Endothelial cell of umbilical vein (primary cell): ENCODE data around the gene DAAM1. TPM values are rescaled to one million over a fixed set of nuclear protein-coding genes. Genes with fewer than 3 reads are reported as not detected.
A peak's percentile ranks its signal among the peaks of the same experiment; 100 is the strongest.

ENCODE experiments used
- BruUV-seq: library from RNA; stranded (reverse); fragments of 400-500 nt; replicated peaks from 2 replicates; lab custom pipeline; 2021; lab: Mats Ljungman, UMichigan
- CTCF ChIA-PET: fragments of 300-600, 350-600 bp; sonication (Branson Sonifier 250); formaldehyde crosslinking; loops from one replicate; lab custom pipeline; 2021; ENCODE audit warnings: antibody characterized with exemption, inconsistent platforms; lab: Charles Lee
- POLR2A ChIA-PET: fragments of 300-600, 350-600 bp; sonication (Branson Sonifier 250); formaldehyde crosslinking; loops from one replicate; lab custom pipeline; 2021; ENCODE audit warnings: antibody characterized with exemption, inconsistent platforms; lab: Charles Lee
- DNase-seq: peaks from one replicate; pipeline ENCODE4 v3.0.0-alpha.2; 2011; ENCODE audit warnings: low read depth, low spot score
- FAIRE-seq: peaks from 2 replicates; lab custom pipeline; 2011; peaks lifted over from hg19 to GRCh38; lab: Jason Lieb, UNC
- H2AFZ ChIP-seq: 2 replicates; pipeline ENCODE4 v1.6.0; 2012; ENCODE audit warnings: low read depth, low read length, control low read depth, inconsistent platforms
- H3K27ac ChIP-seq: 2 replicates; pipeline ENCODE4 v1.5.1; 2011; ENCODE audit warnings: low read depth, mild to moderate bottlenecking, control low read depth, low read length, moderate library complexity; ENCODE audit not compliant: insufficient read depth
- H3K27me3 ChIP-seq, 2 experiments: 2 replicates each; pipeline versions ENCODE4 v1.6.0 to v1.6.1; 2011; ENCODE audit warnings: low read length in 2 of 2, mixed read lengths in 1 of 2; ENCODE audit not compliant: control insufficient read depth in 2 of 2, insufficient read depth in 2 of 2
- H3K36me3 ChIP-seq, 2 experiments: 2 replicates in 1 of 2; 3 replicates in 1 of 2; pipeline ENCODE4 v1.5.1; 2011; ENCODE audit warnings: low read length in 2 of 2, mild to moderate bottlenecking in 1 of 2, moderate library complexity in 1 of 2; ENCODE audit not compliant: control insufficient read depth in 2 of 2, insufficient read depth in 2 of 2; ENCODE audit errors: extremely low read depth in 1 of 2
- H3K4me1 ChIP-seq: 3 replicates; pipeline ENCODE4 v1.5.1; 2011; ENCODE audit warnings: mild to moderate bottlenecking, low read length; ENCODE audit not compliant: control insufficient read depth, insufficient read depth; ENCODE audit errors: extremely low read depth
- H3K4me2 ChIP-seq: 2 replicates; pipeline ENCODE4 v1.6.1; 2011; ENCODE audit warnings: low read length, control low read depth, mixed read lengths; ENCODE audit not compliant: insufficient read depth
- H3K4me3 ChIP-seq, 3 experiments: fragments of 200-600 bp in 1 of 3; sonication (generic), shearing (Covaris generic) in 1 of 3; replicated peaks in 1 of 3; 2 replicates each; pipeline ENCODE4 v1.5.1; 2011 to 2016; ENCODE audit warnings: control low read depth in 3 of 3, low read length in 3 of 3, mild to moderate bottlenecking in 2 of 3, inconsistent platforms in 1 of 3, low read depth in 1 of 3, moderate library complexity in 1 of 3; ENCODE audit not compliant: insufficient read depth in 1 of 3
- H3K79me2 ChIP-seq: 2 replicates; pipeline ENCODE4 v1.6.0; 2012; ENCODE audit warnings: low read length, inconsistent platforms; ENCODE audit not compliant: control insufficient read depth, insufficient read depth
- H3K9ac ChIP-seq: replicated peaks from 2 replicates; pipeline ENCODE3; 2011; ENCODE audit warnings: low read length, control low read depth; ENCODE audit not compliant: insufficient read depth; ENCODE audit errors: extremely low read depth
- H3K9me1 ChIP-seq: replicated peaks from 3 replicates; pipeline ENCODE4 v1.6.0; 2011; ENCODE audit warnings: mild to moderate bottlenecking, low read length; ENCODE audit not compliant: control insufficient read depth, insufficient read depth; ENCODE audit errors: extremely low read depth
- H3K9me3 ChIP-seq: replicated peaks from 2 replicates; pipeline ENCODE4 v1.5.1; 2012; ENCODE audit warnings: low read length, inconsistent platforms; ENCODE audit not compliant: control insufficient read depth, insufficient read depth
- H4K20me1 ChIP-seq: replicated peaks from 2 replicates; pipeline ENCODE3; 2011; ENCODE audit warnings: mild to moderate bottlenecking, low read length; ENCODE audit not compliant: control insufficient read depth, insufficient read depth; ENCODE audit errors: extremely low read depth
- EZH2 ChIP-seq: IDR thresholded peaks from 2 replicates; pipeline ENCODE4 v1.6.1; 2012; ENCODE audit warnings: borderline replicate concordance, low read depth, mild to moderate bottlenecking, moderate library complexity, low read length, inconsistent platforms; ENCODE audit not compliant: severe bottlenecking
- FOS ChIP-seq: IDR thresholded peaks from 2 replicates; pipeline ENCODE4 v1.6.1; 2011; ENCODE audit warnings: mild to moderate bottlenecking, low read length, moderate library complexity, borderline replicate concordance; ENCODE audit not compliant: insufficient read depth
- GATA2 ChIP-seq: IDR thresholded peaks from 2 replicates; pipeline ENCODE4 v1.7.0; 2011; ENCODE audit warnings: low read depth, mild to moderate bottlenecking, moderate library complexity, mixed read lengths, low read length; ENCODE audit not compliant: insufficient read length, insufficient read depth
- JUN ChIP-seq: IDR thresholded peaks from 2 replicates; pipeline ENCODE4 v1.6.1; 2011; ENCODE audit warnings: borderline replicate concordance, low read depth; ENCODE audit not compliant: insufficient read length, insufficient read depth
- MYC ChIP-seq: IDR thresholded peaks from one replicate; pipeline ENCODE4 v1.6.1; 2011; ENCODE audit warnings: mild to moderate bottlenecking, low read depth, low read length
- POLR2A ChIP-seq: IDR thresholded peaks from 2 replicates; pipeline ENCODE4 v1.6.1; 2012; ENCODE audit warnings: low read depth, mild to moderate bottlenecking, control low read depth, low read length
- POLR2AphosphoS5 ChIP-seq: IDR thresholded peaks from 2 replicates; pipeline ENCODE4 v1.6.1; 2012; ENCODE audit warnings: low read depth, mild to moderate bottlenecking, control low read depth, low read length, moderate library complexity; ENCODE audit not compliant: insufficient read depth
- dilution Hi-C: fragments of 300-500 bp; cut with MboI; formaldehyde crosslinking; loops from one replicate; pipeline ENCODE4 v1.15.0; 2019; ENCODE audit warnings: low sequenced_read_pairs; ENCODE audit not compliant: extremely low pct_ligation_motif_present
- intact Hi-C: fragments of 100-400 bp; cut with micrococcal nuclease; formaldehyde crosslinking; loops from one replicate; pipeline ENCODE4 v1.10.0; 2022
- polyA plus RNA-seq, 4 experiments: library from polyadenylated mRNA; depleted of rRNA in 3 of 4; stranded (reverse) in 3 of 4; unstranded in 1 of 4; fragments of >200 nt; gene quantifications; 2 replicates each; pipeline versions ENCODE4 v1.2.1 to v1.2.3, GENCODE V29; 2011 to 2012; ENCODE audit warnings: missing spikeins in 1 of 4
- total RNA-seq: library from RNA; stranded (reverse); gene quantifications from 2 replicates; pipeline ENCODE4 v1.2.3, GENCODE V29; 2021
- TF ChIP-seq, protein P1 (sequence below), 2 donors: IDR thresholded peaks; 1 replicate in 1 of 2; 2 replicates in 1 of 2; pipeline ENCODE4 v1.5.1; 2011; ENCODE audit warnings: low read length in 2 of 2, mild to moderate bottlenecking in 2 of 2, moderate library complexity in 2 of 2, control low read depth in 1 of 2, inconsistent platforms in 1 of 2, low read depth in 1 of 2; ENCODE audit not compliant: insufficient read depth in 1 of 2; ENCODE audit errors: extremely low read depth in 1 of 2
- TF ChIP-seq, protein P2 (sequence below): IDR thresholded peaks from 2 replicates; pipeline ENCODE4 v1.6.1; 2011; ENCODE audit not compliant: insufficient read depth, insufficient read length

The DAAM1 gene
- total and polyA plus RNA-seq, 2 donors (not counting 3 experiments of a cell fraction or from before 2014, with no cell fraction given), result 10.2 to 25.3 TPM

DNA sequence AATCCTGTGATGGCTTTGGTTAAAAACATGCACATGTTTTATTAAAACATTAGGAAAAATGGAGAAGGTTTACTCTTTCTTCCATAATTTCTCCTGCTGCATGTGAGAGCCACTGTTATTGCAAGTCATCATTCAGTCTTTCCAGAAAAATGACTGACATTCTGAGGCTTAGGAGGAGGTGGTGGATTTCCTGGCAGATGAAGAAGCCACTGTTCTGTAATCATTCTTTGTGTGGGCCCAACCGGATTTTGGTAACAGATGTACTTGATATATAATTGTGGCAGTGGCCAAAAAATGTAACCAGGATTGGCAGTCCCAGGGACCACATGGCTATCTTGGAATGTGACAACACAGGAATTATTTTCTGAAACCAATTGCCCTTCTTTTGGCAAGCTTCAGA, 120.2 kb downstream of the DAAM1 start:
- H3K27ac ChIP-seq, result peak overlapping the region; percentile 89
- no peaks in the 10 kb centered on the region for H4K20me1 ChIP-seq
- H3K27me3 ChIP-seq, result no peaks in the 10 kb centered on the region
- no peaks in the 10 kb centered on the region for H3K36me3 ChIP-seq
- H3K9ac ChIP-seq, result no peak overlapping the region
- CTCF ChIA-PET, result interaction anchor here (1.0 to 2.9 kb wide), 4 partner anchors 22 to 176 kb away, joined by 3 to 10 read pairs (median 4); no protein-coding TSS in a partner anchor
- H2AFZ ChIP-seq, result no peak overlapping the region
- H3K4me2 ChIP-seq, result no peak overlapping the region
- dilution Hi-C loops (no loop called here), intact Hi-C loops (loop anchor here (2.0 kb wide), 2 partner anchors 30 to 54 kb away; no protein-coding TSS in a partner anchor)
- BruUV-seq, result no TSS peak
- FAIRE-seq, result no peak
- DNase-seq, result no peak
- no peaks in the 10 kb centered on the region for H3K9me3 ChIP-seq
- POLR2A ChIA-PET, result no interaction called here
- H3K79me2 ChIP-seq, result no peaks in the 10 kb centered on the region
- H3K9me1 ChIP-seq, result no peaks in the 10 kb centered on the region
- TF ChIP-seq MYC (no peak), POLR2A (no peak), GATA2 (no peak), FOS (no peak), JUN (no peak), EZH2 (no peak), POLR2AphosphoS5 (no peak)
- TF ChIP-seq, protein P1, sequence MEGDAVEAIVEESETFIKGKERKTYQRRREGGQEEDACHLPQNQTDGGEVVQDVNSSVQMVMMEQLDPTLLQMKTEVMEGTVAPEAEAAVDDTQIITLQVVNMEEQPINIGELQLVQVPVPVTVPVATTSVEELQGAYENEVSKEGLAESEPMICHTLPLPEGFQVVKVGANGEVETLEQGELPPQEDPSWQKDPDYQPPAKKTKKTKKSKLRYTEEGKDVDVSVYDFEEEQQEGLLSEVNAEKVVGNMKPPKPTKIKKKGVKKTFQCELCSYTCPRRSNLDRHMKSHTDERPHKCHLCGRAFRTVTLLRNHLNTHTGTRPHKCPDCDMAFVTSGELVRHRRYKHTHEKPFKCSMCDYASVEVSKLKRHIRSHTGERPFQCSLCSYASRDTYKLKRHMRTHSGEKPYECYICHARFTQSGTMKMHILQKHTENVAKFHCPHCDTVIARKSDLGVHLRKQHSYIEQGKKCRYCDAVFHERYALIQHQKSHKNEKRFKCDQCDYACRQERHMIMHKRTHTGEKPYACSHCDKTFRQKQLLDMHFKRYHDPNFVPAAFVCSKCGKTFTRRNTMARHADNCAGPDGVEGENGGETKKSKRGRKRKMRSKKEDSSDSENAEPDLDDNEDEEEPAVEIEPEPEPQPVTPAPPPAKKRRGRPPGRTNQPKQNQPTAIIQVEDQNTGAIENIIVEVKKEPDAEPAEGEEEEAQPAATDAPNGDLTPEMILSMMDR (IDR thresholded peaks at IDR 0.05; ENCODE audit: extremely low read depth in 1 of 2, insufficient read depth in 1 of 2, low read depth in 1 of 2, low read length in 2 of 2), result no peak
- TF ChIP-seq, protein P2, sequence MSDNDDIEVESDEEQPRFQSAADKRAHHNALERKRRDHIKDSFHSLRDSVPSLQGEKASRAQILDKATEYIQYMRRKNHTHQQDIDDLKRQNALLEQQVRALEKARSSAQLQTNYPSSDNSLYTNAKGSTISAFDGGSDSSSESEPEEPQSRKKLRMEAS, result no peak
- no peak overlapping the region for H3K4me3 ChIP-seq
- peaks cover 51% of the 10 kb centered on the region for H3K4me1 ChIP-seq
